H1 (cell line): ENCODE data around the gene TSHR. TPM values are rescaled to one million over a fixed set of nuclear protein-coding genes. Genes with fewer than 3 reads are reported as not detected.

Source experiments
- CTCF ChIA-PET: fragments of 300-600 bp; sonication (Branson Sonifier 250); formaldehyde crosslinking; loops from one replicate; lab custom pipeline; 2021; ENCODE audit not compliant: partially characterized antibody; lab: Charles Lee
- POLR2A ChIA-PET: fragments of 300-600 bp; sonication (Branson Sonifier 250); formaldehyde crosslinking; loops from one replicate; lab custom pipeline; 2021; ENCODE audit warnings: inconsistent platforms; ENCODE audit not compliant: partially characterized antibody; lab: Charles Lee
- DNase-seq, 2 experiments: peaks; one replicate each; pipeline versions ENCODE4 v3.0.0 to v3.0.0-alpha.2; 2010 to 2022; ENCODE audit warnings: low spot score in 2 of 2, low read depth in 1 of 2, mixed read lengths in 1 of 2
- FAIRE-seq: peaks from 2 replicates; lab custom pipeline; 2011; peaks lifted over from hg19 to GRCh38; lab: Jason Lieb, UNC
- H2AFZ ChIP-seq: 2 replicates; pipeline ENCODE4 v1.8.1; 2012; ENCODE audit warnings: low read length, inconsistent platforms
- H2AK5ac ChIP-seq: 2 replicates; pipeline ENCODE4 v1.6.1; 2013; ENCODE audit warnings: low read depth, low read length
- H2BK120ac ChIP-seq: replicated peaks from 2 replicates; pipeline ENCODE3; 2013; ENCODE audit warnings: low read depth, low read length, inconsistent platforms
- H2BK12ac ChIP-seq: 2 replicates; pipeline ENCODE4 v1.6.1; 2013; ENCODE audit warnings: low read depth, low read length
- H2BK15ac ChIP-seq: 2 replicates; pipeline ENCODE4 v1.6.1; 2013; ENCODE audit warnings: low read length
- H2BK20ac ChIP-seq: 2 replicates; pipeline ENCODE4 v1.6.1; 2013; ENCODE audit warnings: low read length
- H2BK5ac ChIP-seq: 2 replicates; pipeline ENCODE4 v1.6.1; 2013; ENCODE audit warnings: low read depth, low read length
- H3K14ac ChIP-seq: 2 replicates; pipeline ENCODE4 v1.6.1; 2013; ENCODE audit warnings: inconsistent platforms; ENCODE audit not compliant: insufficient read length
- H3K18ac ChIP-seq: 2 replicates; pipeline ENCODE4 v1.6.1; 2013; ENCODE audit warnings: low read length; ENCODE audit errors: extremely low read depth
- H3K23ac ChIP-seq: 2 replicates; pipeline ENCODE4 v1.6.1; 2013; ENCODE audit warnings: inconsistent platforms; ENCODE audit not compliant: insufficient read length
- H3K23me2 ChIP-seq: 2 replicates; pipeline ENCODE4 v1.6.1; 2013; ENCODE audit warnings: low read depth, low read length
- H3K27ac ChIP-seq: 2 replicates; pipeline ENCODE4 v1.6.1; 2011; ENCODE audit warnings: low read depth, low read length, inconsistent platforms
- H3K27me3 ChIP-seq, 4 experiments: replicated peaks in 1 of 4; 1 replicate in 1 of 4; 2 replicates in 3 of 4; pipeline versions ENCODE4 v1.6.1 to v1.8.1; 2011 to 2013; ENCODE audit warnings: low read length in 3 of 4, mild to moderate bottlenecking in 3 of 4, inconsistent platforms in 2 of 4, mixed read lengths in 2 of 4, moderate library complexity in 1 of 4; ENCODE audit not compliant: control insufficient read depth in 3 of 4, insufficient read depth in 3 of 4; ENCODE audit errors: extremely low read depth in 1 of 4
- H3K36me3 ChIP-seq, 4 experiments: 2 replicates each; pipeline versions ENCODE4 v1.6.1 to v1.8.1; 2011 to 2013; ENCODE audit warnings: mild to moderate bottlenecking in 4 of 4, low read length in 3 of 4, moderate library complexity in 2 of 4, control low read depth in 1 of 4, inconsistent platforms in 1 of 4; ENCODE audit not compliant: insufficient read depth in 4 of 4, control insufficient read depth in 2 of 4
- H3K4ac ChIP-seq: replicated peaks from 2 replicates; pipeline ENCODE3; 2013; ENCODE audit warnings: low read length, low read depth, mixed read lengths, inconsistent platforms; ENCODE audit not compliant: insufficient read length
- H3K4me1 ChIP-seq, 4 experiments: replicated peaks in 1 of 4; 1 replicate in 1 of 4; 2 replicates in 3 of 4; pipeline versions ENCODE4 v1.6.1 to v1.8.1; 2011 to 2013; ENCODE audit warnings: low read length in 3 of 4, inconsistent platforms in 2 of 4, mixed read lengths in 1 of 4; ENCODE audit not compliant: insufficient read depth in 4 of 4, control insufficient read depth in 3 of 4
- H3K4me2 ChIP-seq, 2 experiments: 2 replicates each; pipeline versions ENCODE4 v1.6.1 to v1.8.1; 2011 to 2013; ENCODE audit warnings: low read depth in 2 of 2, low read length in 2 of 2, control low read depth in 1 of 2, inconsistent platforms in 1 of 2, mild to moderate bottlenecking in 1 of 2; ENCODE audit not compliant: insufficient read depth in 1 of 2
- H3K4me3 ChIP-seq, 4 experiments: fragments of 200-600, 300-600 bp in 1 of 4; sonication (generic), shearing (Covaris generic), sonication (Bioruptor Twin) in 1 of 4; 2 replicates each; pipeline versions ENCODE4 v1.5.1 to v1.8.1; 2011 to 2016; ENCODE audit warnings: low read length in 4 of 4, low read depth in 3 of 4, control low read depth in 2 of 4, inconsistent platforms in 2 of 4, mild to moderate bottlenecking in 2 of 4, mixed read lengths in 1 of 4, moderate library complexity in 1 of 4; ENCODE audit not compliant: insufficient read depth in 2 of 4; ENCODE audit errors: extremely low read depth in 1 of 4
- H3K56ac ChIP-seq: replicated peaks from 2 replicates; pipeline ENCODE3; 2013; ENCODE audit warnings: low read depth, mild to moderate bottlenecking, mixed read lengths, low read length, inconsistent platforms; ENCODE audit not compliant: insufficient read length
- H3K79me1 ChIP-seq: 2 replicates; pipeline ENCODE4 v1.6.1; 2013; ENCODE audit warnings: low read depth, low read length, control low read depth
- H3K79me2 ChIP-seq, 2 experiments: 2 replicates each; pipeline versions ENCODE4 v1.6.1 to v1.8.1; 2012 to 2013; ENCODE audit warnings: low read length in 2 of 2, mild to moderate bottlenecking in 2 of 2, inconsistent platforms in 1 of 2; ENCODE audit not compliant: insufficient read depth in 2 of 2, control insufficient read depth in 1 of 2
- H3K9ac ChIP-seq, 4 experiments: replicated peaks in 1 of 4; 1 replicate in 1 of 4; 2 replicates in 3 of 4; pipeline versions ENCODE4 v1.6.1 to v1.8.1; 2011 to 2013; ENCODE audit warnings: low read depth in 3 of 4, low read length in 3 of 4, control low read depth in 2 of 4, mild to moderate bottlenecking in 2 of 4, moderate library complexity in 2 of 4, inconsistent platforms in 1 of 4; ENCODE audit errors: extremely low read depth in 1 of 4
- H3K9me3 ChIP-seq, 2 experiments: 2 replicates each; pipeline versions ENCODE4 v1.6.1 to v1.8.1; 2012 to 2013; ENCODE audit warnings: mild to moderate bottlenecking in 2 of 2, moderate library complexity in 2 of 2, control low read depth in 1 of 2, inconsistent platforms in 1 of 2, low read depth in 1 of 2, low read length in 1 of 2, mixed read lengths in 1 of 2; ENCODE audit not compliant: insufficient read depth in 2 of 2
- H4K20me1 ChIP-seq, 2 experiments: replicated peaks in 1 of 2; 2 replicates each; pipeline versions ENCODE3 to v1.8.1; 2011 to 2013; ENCODE audit warnings: inconsistent platforms in 2 of 2, low read length in 2 of 2, mild to moderate bottlenecking in 1 of 2; ENCODE audit not compliant: insufficient read depth in 2 of 2, control insufficient read depth in 1 of 2
- H4K5ac ChIP-seq: 2 replicates; pipeline ENCODE4 v1.6.1; 2013; ENCODE audit warnings: low read length, low read depth, mixed read lengths, inconsistent platforms; ENCODE audit not compliant: insufficient read length
- H4K8ac ChIP-seq: 2 replicates; pipeline ENCODE4 v1.8.0; 2013; ENCODE audit warnings: mild to moderate bottlenecking, moderate library complexity, low read length, inconsistent platforms; ENCODE audit not compliant: insufficient read depth; ENCODE audit errors: extremely low read depth
- H4K91ac ChIP-seq: replicated peaks from 2 replicates; pipeline ENCODE3; 2013; ENCODE audit warnings: low read length, mixed read lengths, inconsistent platforms; ENCODE audit not compliant: insufficient read length
- ASH2L ChIP-seq: fragments of 200-600, 300-600 bp; sonication (generic); IDR thresholded peaks from one replicate; pipeline ENCODE4 v1.7.1; 2017; ENCODE audit warnings: low read length
- CBX5 ChIP-seq: fragments of 300-800, 300-1000 bp; sonication (generic); IDR thresholded peaks from 2 replicates; pipeline ENCODE4 v1.7.1; 2016; ENCODE audit warnings: antibody characterized with exemption, low read length, low read depth
- CBX8 ChIP-seq: fragments of 300-800, 300-1000 bp; sonication (generic); IDR thresholded peaks from 2 replicates; pipeline ENCODE4 v1.7.1; 2016; ENCODE audit warnings: low read depth, low read length, borderline replicate concordance
- CEBPB ChIP-seq: IDR thresholded peaks from 2 replicates; pipeline ENCODE4 v1.6.1; 2012; ENCODE audit warnings: low read depth, low read length
- FOSL1 ChIP-seq: IDR thresholded peaks from 2 replicates; pipeline ENCODE4 v1.6.1; 2011; ENCODE audit warnings: mild to moderate bottlenecking, low read depth, low read length, moderate library complexity; ENCODE audit not compliant: insufficient read depth
- GABPA ChIP-seq: IDR thresholded peaks from 2 replicates; pipeline ENCODE4 v1.6.1; 2011; ENCODE audit warnings: mild to moderate bottlenecking, low read length, moderate library complexity, borderline replicate concordance; ENCODE audit not compliant: insufficient read depth
- HDAC6 ChIP-seq: IDR thresholded peaks from one replicate; pipeline ENCODE4 v1.7.1; 2012; ENCODE audit warnings: low read depth, mild to moderate bottlenecking, inconsistent platforms, low read length, moderate library complexity
- KDM4A ChIP-seq: IDR thresholded peaks from one replicate; pipeline ENCODE4 v1.7.1; 2012; ENCODE audit warnings: low read depth, mild to moderate bottlenecking, moderate library complexity, low read length, inconsistent platforms; ENCODE audit not compliant: severe bottlenecking
- NRF1 ChIP-seq: IDR thresholded peaks from 2 replicates; pipeline ENCODE4 v1.6.1; 2011; ENCODE audit warnings: mild to moderate bottlenecking, low read depth, low read length, improper control_type of control experiment
- PHF8 ChIP-seq: fragments of 200-600 bp; sonication (generic); conservative IDR thresholded peaks from 2 replicates; pipeline ENCODE4 v1.7.1; 2012; ENCODE audit warnings: low read depth, mild to moderate bottlenecking, inconsistent platforms, low read length, moderate library complexity
- RBBP5 ChIP-seq: IDR thresholded peaks from 2 replicates; pipeline ENCODE4 v1.7.1; 2012; ENCODE audit warnings: low read depth, mild to moderate bottlenecking, inconsistent platforms, low read length, moderate library complexity, borderline replicate concordance
- SP1 ChIP-seq: IDR thresholded peaks from 2 replicates; pipeline ENCODE4 v1.6.1; 2011; ENCODE audit warnings: low read depth, low read length
- SUZ12 ChIP-seq: fragments of 200-600 bp; sonication (generic); IDR thresholded peaks from 2 replicates; pipeline ENCODE4 v1.6.1; 2012; ENCODE audit warnings: mild to moderate bottlenecking, inconsistent platforms, low read length, moderate library complexity, mixed read lengths
- TAF7 ChIP-seq: optimal IDR thresholded peaks from 2 replicates; pipeline ENCODE3; 2011; ENCODE audit warnings: low read depth, mild to moderate bottlenecking, inconsistent platforms, low read length, moderate library complexity, borderline replicate concordance
- WGBS, 2 experiments: shearing (Covaris generic) in 1 of 2; methylation state at CpG; one replicate each; pipeline versions ENCODE4 v1.1.6 to v1.1.7; 2013 to 2015; ENCODE audit warnings: low lambda C conversion rate in 2 of 2, mixed read lengths in 2 of 2, inconsistent platforms in 1 of 2, low coverage in 1 of 2, missing lambda C conversion rate in 1 of 2; ENCODE audit not compliant: insufficient replicate concordance in 2 of 2, insufficient coverage in 1 of 2, insufficient read length in 1 of 2; ENCODE audit errors: extremely low coverage in 1 of 2, missing lambda C conversion rate in 1 of 2; 5-methylcytosine and 5-hydroxymethylcytosine counted together
- polyA plus RNA-seq, 7 experiments: library from polyadenylated mRNA; depleted of rRNA in 3 of 7; stranded (reverse) in 5 of 7; unstranded in 2 of 7; fragments of >200 nt in 5 of 7; fragments of 200-250 nt in 2 of 7; gene quantifications; 1 replicate in 5 of 7; 2 replicates in 1 of 7; 4 replicates in 1 of 7; pipeline versions ENCODE4 v1.2.1 to v1.2.3, GENCODE V29; 2011 to 2013; ENCODE audit warnings: missing spikeins in 2 of 7, mixed read lengths in 2 of 7
- total RNA-seq: library from RNA; stranded (reverse); fragmentation: NEBNext Ultra II Directional; extraction: Animal tissue kit (Norgen Biotek cat#: 25700); gene quantifications from 2 replicates; pipeline ENCODE4 v1.2.1, GENCODE V29; 2021

The TSHR gene
- total and polyA plus RNA-seq, 2 of the 8 experiments (the other 6 are each of a cell fraction or from before 2014, with no cell fraction given): 0.27 TPM; not detected in 1

DNA sequence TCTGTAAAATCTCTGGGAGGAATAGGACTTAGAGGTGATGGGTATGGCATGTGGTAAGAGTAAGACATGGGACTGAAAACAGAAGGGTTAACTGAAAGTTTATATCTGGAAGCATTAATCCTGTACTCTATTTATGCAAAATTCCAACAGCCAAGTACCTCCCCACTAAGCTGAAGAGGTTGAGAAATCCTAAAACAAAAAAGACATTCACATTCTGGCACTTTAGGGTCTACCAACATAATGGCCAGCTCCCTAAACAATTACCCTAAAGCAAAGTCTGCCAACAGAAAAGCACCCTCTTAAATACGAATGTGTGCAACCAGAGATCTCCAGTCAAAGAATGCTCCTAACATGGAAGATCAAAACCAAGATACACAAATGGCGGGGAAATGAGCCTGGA is 178.0 kb downstream of the TSHR start:
- Histone ChIP-seq H4K20me1 (no peaks in the 10 kb centered on the region), H2BK20ac (no peak overlapping the region), H3K14ac (no peak overlapping the region), H3K4me1 (no peaks in the 10 kb centered on the region), H3K4me2 (no peak overlapping the region), H3K4ac (no peak overlapping the region), H3K27ac (no peak overlapping the region), H2BK120ac (no peak overlapping the region), H3K79me1 (no peaks in the 10 kb centered on the region), H3K9me3 (no peaks in the 10 kb centered on the region), H3K23me2 (peaks cover 1% of the 10 kb centered on the region; the same call in 1 of the 2 replicates), H3K23ac (no peak overlapping the region), H4K5ac (no peak overlapping the region), H2AK5ac (no peak overlapping the region), H2BK12ac (no peak overlapping the region), H3K18ac (no peak overlapping the region), H3K36me3 (no peaks in the 10 kb centered on the region), H3K79me2 (no peaks in the 10 kb centered on the region), H3K56ac (no peak overlapping the region), H3K4me3 (no peak overlapping the region), H4K8ac (no peak overlapping the region), H2AFZ (no peak overlapping the region), H2BK15ac (no peak overlapping the region), H4K91ac (no peak overlapping the region), H3K27me3 (no peaks in the 10 kb centered on the region), H3K9ac (no peak overlapping the region), H2BK5ac (no peak overlapping the region)
- DNase-seq (no peak), FAIRE-seq (no peak)
- CTCF ChIA-PET: interaction anchor here (0.6 to 1.0 kb wide), 4 partner anchors 12 to 37 kb away, joined by 3 to 4 read pairs (median 3); no protein-coding TSS in a partner anchor
- POLR2A ChIA-PET: no interaction called here
- WGBS, 2 experiments: 93% methylated on average over 2 of the region's 2 CpGs; no CpG with 5 or more reads in 1 of the 2 experiments
- no peak for TF ChIP-seq TAF7
- TF ChIP-seq HDAC6: no peak
- no peak for TF ChIP-seq ASH2L
- no peak for TF ChIP-seq CBX8
- TF ChIP-seq PHF8: no peak
- no peak for TF ChIP-seq CBX5
- TF ChIP-seq GABPA: no peak
- no peak for TF ChIP-seq SP1
- TF ChIP-seq KDM4A: no peak
- no peak for TF ChIP-seq RBBP5
- no peak for TF ChIP-seq SUZ12
- no peak for TF ChIP-seq NRF1
- no peak for TF ChIP-seq CEBPB
- TF ChIP-seq FOSL1: no peak
